SK-N-DZ (cell line): ENCODE results near the gene TMEM184B.
"Not testable (repeated sequence)": the region's sequence is repeated elsewhere in the genome, so short reads cannot be mapped to it uniquely, and the experiment has no call there.

Experiments used
- DNase-seq: peaks from one replicate; pipeline ENCODE4 v3.0.0-alpha.2; 2015; ENCODE audit warnings: low spot score

The TMEM184B gene

DNA sequence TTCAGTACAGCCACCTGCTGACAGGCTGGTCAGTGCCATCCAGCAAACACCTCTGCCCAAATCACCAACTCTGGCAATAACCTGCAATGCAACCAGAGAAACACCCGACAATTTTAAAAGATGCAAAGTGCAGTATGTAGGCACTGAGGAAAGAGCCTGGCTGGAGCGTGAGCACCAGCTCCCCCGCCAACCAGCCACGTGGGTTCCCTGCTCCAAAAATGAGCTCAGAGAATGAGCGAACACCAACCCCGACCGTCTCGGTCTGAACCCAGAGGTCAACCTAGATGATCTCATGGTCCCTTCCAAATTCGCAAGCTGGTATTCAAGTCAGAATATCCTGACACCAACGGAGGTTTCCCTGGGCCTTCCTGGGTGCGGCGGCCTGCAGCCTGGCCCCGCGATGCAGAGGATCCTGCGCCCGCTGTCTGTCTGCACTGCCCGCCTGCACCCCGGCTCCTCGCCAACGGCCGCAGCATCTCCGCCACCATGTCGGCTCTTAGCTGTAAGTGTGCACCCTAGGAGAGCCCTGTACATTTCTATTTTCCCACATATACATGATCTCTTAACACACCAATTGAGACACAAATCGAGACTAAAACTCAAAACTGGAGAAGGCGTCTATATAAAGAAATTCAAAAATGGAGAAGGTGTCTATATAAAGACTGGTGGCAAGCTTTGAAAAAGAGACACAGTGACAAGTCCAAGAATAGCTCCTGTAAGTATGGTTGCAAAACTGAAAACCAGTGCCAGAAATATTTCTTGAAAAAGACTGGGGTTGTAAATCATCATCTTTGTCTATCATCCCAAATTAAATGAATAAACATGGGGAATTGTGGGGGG, 22.8 kb downstream of the TMEM184B start:
- no peak for DNase-seq

DNA sequence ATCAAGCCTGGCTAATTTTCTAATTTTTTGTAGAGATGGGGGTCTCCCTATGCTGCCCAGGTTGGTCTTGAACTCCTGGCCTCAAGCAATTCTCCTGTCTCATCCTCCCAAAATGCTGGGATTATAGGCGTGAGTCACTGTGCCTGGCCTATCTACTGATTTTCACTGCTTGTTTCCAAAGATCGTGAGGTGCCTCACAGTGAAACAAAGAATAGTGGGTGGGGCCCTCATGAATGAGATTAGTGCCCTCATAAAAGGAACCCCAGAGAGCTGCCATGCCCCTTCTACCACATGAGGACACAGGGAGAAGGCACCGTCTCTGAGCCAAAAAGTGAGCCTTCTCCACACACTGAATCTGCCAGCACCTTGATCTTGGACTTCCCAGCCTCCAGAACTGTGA, 23.5 kb downstream of the TMEM184B start:
- no peak for DNase-seq

DNA sequence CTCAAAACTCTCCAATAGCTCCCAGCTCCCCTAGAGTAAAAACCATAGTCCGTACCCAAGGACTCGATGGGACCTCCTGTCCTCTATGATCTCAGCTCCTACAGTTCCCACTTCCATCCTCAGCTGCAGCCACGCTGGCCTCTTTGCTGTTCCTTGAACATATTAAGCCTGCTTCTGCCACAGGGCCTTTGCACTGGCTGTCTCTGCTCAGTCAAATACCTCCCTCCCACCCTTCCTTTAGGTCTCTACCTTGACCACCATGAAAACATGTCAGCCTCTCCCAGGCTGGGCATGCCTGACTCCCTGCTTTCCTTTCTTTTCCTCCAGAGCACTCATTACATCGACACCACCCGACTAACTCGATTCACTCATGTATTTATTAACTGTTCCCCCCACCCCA, 24.5 kb downstream of the TMEM184B start:
- DNase-seq, result no peak

DNA sequence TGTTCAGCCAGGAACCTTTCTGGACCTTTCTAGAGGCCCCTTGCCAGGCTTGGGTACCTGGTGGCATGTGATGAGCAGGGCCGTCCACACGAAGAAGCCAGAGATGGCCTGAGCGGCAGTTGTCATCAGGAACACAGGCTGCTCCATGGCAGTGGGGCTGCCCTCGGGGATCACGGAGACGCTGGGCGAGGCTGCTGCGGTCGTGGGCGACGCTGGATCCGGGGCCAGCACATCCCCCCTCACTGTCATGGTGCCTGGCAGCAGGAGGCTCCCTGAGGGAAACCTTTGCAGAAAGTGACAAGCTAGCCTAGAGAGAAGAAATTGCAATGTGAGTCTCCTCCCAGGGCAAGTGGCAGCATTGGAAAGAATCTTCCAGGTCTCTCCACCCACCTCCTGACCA, 25.1 kb downstream of the TMEM184B start:
- no peak for DNase-seq

DNA sequence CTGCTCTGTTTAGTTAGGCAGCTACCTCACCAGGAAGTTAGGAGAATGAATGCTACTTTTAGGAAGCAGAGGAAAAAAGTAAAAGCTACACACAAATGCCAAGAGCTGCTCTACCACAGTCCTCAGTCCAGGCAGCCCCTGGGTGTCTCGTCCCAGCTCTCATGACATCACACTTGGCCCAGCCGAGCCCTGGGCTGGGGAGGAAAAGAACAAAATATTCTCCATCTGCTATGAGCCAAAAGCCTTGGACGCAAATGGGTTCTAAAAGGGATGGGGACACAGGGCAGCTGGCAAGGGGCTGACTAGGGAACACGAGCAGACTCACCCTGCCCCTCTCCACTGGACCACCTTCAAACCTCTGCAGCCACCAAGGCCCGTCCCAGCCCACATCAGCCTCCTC, 26.1 kb downstream of the TMEM184B start:
- no peak for DNase-seq

DNA sequence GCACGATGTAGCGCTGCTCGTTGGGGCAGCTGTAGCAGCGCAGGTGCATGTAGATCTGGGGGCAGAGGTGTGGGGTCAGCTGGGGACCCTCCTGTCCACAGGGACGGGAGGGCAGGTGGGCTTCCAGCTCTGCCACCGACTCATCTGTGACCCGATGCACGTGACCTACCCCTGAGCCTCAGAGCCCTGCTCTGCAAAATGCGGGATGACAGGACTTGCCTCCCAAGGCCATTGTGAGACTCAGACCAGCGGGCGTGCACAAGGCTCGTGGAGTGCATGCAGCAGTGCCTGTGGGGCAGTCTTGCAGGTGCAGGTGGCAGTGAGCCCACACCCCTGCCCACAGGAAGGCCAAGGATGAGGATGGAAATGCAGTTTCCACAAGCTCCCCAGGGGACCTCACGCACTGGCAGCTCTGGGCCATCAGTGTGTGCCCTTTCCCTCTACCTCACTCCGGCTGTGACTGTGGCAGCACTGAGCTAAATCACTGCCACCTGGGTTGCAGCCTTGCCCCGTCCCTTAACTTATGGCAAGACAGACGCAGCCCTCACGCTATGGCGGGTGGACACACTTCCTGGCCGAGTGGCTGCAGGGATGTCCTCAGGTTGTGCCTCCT, 26.7 kb downstream of the TMEM184B start:
- no peak for DNase-seq

DNA sequence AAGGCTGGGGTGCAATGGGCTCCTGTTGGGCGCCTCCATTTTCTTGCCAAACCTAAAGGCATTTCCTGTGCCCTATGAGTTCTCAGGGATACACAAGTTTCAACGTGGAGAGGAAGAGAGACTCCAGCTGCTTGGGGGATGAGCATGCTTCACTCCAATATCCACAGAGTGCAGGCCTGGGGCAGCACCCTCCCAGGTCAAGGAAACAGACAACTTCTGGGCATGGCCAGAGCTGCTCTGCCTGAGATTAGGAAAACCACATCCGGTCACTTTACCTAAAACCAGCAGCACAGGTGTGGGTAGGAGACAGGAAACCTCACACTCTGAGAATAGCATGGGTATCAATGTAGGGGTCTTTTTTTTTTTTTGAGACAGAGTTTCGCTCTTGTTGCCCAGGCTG, 28.7 kb downstream of the TMEM184B start:
- DNase-seq, result no peak

DNA sequence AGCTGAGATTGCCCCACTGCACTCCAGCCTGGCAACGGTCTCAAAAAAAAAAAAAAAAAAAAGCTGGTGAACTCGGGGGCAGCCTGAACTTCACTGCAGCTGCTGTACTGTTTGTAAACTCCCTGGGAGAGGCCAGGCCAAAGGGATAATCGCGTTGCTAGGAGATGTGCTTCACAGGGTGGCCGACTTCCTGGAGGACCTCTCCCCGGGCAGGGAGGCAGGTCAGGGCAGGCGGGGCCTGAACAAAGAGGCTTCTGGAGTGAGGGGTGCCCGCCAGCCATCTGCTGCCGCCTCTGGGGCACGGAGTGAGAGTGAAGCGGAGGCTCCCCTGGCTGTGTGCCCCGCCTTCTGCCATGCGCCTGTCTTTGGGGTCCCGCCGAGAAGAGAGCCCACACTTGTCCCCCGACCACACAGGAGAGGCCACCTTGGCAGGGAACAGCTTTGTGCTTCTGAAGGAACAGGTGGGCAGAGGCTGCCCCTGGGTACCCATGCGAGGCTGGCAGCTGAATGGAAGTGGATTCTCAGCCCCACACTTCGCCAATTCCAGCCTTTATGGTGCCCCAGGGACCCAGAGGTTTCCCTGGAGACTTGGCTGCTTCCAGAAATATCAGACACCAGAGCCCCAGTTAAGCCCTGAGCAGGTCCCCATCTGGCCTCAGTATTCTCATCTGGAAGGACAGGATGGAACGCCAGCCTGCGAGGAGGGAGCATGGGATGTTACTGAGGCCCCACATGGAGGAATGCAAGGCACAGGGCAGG, 29.6 kb downstream of the TMEM184B start:
- DNase-seq, result no peak

DNA sequence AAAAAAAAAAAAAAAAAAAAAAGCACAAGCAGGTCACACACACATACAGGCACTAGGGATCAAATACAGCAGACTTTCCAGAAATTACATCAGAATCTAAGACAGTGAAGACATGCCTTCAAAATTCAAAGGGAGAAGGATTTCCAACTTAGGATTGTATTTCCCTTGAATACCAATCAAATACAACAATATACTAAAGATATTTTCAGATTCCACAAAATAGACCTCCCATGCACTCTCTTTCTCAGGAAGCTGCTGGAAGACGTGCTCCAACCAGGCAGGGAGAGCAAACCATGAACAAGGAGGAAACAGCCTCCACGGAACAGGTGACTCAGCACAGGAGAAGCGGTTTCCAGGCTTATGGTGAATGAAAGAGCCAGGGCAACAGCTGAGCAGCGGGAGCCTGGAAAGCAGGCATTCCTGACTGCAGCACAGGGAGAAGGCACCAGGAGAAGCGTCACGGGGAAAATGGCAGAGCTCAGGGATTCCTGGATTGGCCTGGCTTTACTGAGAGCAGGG, 32.0 kb downstream of the TMEM184B start:
- DNase-seq, result no peak

DNA sequence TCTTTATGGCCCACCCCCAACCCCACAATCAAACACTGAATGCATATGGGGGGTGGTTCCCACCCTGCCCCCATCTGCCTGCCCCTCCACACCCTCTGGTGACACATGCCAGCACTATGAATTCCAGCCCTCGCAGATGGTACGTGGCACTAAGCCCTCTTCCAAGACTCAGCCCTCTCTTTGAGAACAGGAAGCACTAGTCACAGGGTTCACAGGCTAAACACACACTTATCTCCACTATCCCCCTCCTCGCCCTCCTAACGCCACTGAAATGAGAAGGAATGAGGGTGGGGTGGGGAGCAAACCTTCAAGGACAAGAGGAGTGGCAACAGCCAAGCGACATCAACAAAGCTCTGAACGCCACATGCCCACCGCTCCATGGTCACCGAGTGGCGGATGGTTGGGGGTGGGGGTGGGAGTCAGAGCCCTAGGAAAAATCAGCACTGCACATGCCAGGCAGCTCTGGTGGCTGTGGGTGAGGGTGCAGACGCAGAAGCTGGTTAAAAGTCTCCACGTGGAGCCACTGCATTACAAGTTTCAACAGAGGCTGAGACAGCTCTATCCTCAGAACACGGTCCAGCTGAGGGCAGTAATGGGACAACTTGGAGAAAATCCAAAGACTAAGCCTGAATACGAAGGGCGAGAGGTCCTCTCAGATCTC, 33.6 kb downstream of the TMEM184B start:
- no peak for DNase-seq

DNA sequence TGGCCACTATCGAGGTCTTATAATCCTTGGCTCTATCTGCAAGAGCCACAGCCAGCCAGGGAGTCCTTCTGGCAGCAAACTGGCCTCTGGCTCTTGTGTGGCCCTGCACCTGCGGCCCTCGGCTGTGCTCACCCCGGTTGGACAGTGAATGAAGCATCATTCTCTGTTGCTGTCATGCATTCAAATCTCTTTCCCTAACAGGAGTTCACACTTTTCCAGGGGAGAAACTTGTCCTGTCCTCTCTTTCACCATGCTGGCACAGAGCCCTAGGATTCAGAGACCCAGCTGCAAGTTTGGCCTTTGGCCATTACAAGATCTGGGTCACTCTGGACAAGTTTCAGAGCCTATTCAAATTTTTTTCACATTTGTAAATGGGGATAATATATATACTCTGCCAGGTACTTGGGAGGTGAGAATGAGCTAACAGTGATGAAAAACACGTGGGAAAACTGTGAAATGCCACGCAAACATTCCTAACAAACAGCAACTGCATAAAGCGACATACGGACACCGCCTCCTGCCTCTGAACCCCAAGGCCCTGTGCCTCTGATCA, 34.2 kb downstream of the TMEM184B start:
- DNase-seq, result no peak

DNA sequence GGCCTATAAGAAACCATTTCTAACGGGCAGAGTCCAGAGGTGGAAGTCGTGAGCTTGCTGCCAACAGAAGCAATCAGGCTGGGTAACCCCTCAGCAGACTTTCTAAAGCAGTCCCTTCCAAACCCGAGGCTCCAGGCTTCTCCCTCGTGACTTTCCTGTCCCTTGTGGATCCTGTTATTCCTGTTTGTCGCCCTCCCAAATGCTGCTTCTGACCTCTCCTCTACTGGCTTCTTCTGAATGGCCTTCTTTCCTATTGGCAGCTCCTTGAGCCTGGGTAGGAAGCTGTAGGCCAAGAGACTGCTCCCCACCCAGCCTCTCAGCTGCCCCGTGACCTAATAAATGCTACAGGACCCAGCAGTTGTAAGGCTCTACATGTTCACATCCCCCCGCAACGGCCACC, 36.0 kb downstream of the TMEM184B start:
- DNase-seq, result no peak

DNA sequence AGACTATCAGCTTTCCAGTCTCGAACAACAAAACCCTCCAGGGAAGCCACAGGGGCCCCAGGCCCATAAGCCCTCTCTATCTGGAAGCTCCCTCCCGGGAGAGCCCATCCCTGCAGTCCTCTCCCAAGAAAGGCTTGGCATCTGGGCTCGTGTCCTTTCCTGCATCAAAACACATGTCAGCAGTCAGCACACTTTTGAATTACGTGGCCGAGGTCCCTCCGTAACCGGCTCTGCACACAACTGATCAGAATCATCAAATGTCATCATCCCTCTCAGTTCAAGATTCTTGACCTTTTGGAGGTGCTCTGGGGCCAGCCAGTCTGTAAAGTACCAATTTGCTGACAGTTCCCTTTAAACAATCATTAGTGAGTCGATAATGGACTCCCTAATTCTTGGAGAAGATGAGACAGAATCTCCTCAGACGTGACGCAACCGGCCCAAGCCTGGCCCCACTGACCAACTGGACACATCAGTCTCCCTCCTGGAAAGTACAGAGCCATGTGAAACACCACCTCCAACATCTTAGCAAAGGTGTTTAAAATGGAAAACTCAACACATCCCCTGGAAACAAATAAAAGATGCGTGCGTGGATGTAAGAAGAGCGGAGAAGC, 37.5 kb downstream of the TMEM184B start:
- no peak for DNase-seq

DNA sequence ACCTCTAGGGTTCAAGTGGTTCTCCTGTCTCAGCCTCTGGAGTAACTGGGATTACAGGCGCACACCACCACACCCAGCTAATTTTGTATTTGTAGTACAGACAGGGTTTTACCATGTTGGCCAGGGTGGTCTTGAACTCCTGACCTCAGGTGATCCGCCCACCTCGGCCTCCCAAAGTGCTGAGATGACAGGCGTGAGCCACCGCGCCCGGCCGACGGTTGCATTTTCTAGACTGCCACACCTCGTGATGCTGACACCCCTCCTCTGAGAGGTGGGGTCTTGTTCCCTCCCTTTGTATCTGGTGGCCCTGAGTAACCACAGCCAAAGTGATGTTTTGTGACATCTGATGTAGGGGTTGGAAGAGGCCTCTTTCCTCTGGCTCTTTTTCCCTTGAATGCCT, 39.0 kb downstream of the TMEM184B start:
- not testable (repeated sequence) for DNase-seq

DNA sequence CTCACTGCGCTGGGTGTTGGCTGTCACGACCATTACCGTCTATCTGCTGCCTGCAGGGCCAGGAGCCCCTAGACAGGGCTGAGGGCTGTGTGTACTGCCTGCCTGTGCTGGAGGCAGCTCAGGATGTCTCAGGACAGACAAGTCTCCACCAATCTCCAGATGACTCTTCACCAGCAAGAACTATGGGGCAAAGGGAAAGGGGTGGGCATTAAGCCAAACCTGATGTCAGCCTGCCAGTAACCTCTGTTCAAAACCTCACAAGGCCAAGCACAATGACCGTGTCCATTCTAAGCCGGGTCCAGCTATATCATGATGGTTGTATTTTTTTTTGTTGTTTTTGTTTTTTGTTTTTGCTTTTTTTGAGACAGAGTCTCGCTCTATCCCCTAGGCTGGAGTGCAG, 39.4 kb downstream of the TMEM184B start:
- DNase-seq, result no peak

DNA sequence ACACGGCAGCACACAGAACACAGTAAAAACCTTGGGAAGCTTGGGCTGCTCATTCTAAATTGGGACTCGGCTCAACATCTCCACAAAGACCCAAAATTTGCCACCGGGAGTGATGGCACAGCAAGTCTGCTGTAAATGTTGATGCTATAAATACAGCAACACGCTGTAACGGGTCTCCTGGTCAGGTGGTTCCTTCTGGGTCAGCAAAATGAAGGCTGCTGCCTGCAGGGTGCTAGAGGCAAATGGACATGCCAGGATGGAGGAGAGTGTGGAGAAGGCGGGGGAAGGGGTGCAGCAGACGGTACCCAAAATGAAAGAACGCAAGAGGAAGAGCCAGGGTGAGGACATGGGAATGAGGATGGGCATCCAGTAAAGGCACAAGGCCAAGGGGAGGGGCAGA, 40.6 kb downstream of the TMEM184B start:
- DNase-seq, result no peak

DNA sequence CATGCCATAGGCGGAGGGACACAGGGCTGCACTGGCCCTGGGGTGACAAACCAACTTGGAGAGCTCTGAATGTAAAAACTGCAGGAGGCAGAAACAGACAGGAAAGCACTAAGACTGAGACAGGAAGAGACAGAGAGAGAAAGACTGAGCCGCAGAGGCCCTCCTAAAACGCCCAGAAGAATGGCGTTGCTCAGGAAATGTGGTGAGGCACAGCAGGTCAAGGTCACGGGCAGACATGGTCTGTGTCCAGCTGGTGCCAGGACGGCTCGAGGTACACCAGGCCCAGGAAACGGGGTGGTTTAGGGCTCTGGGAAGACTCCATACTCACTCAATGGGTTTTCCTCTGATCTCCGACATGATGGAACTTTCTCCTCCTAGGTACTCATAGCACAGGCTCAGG, 41.9 kb downstream of the TMEM184B start:
- DNase-seq, result no peak

DNA sequence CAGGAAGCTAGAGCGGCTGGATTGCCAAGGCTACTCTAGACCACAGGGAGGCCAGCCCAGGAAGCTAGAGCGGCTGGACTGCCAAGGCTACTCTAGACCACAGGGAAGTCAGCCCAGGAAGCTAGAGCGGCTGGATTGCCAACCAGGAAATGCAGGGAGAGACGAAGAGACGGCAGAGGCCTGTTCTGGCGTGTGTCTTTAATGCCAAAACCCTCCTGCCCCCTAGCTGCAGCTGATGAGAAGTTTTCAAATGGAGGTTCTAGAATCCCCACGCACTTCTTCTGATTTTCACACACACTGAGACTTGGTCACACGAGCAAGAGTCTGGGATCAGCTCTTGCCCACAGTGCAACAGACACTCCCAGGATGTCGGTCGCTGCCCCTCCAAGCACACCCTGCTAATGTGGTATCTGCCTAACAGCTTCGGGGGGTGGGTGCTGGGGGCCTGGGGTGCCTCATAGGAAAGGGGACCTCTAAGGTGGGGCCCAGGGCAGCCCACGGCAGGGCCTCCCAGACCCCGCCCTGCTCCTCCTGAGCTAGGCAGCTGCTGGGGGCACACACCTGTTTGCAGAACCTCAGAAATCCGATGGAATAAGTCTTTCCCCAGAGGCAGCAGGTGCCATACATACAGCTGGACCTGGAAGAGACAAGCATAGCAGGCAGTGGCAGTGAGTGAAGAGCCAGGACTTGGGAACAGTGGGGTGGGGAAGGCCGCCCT, 42.5 kb downstream of the TMEM184B start:
- DNase-seq, result no peak

DNA sequence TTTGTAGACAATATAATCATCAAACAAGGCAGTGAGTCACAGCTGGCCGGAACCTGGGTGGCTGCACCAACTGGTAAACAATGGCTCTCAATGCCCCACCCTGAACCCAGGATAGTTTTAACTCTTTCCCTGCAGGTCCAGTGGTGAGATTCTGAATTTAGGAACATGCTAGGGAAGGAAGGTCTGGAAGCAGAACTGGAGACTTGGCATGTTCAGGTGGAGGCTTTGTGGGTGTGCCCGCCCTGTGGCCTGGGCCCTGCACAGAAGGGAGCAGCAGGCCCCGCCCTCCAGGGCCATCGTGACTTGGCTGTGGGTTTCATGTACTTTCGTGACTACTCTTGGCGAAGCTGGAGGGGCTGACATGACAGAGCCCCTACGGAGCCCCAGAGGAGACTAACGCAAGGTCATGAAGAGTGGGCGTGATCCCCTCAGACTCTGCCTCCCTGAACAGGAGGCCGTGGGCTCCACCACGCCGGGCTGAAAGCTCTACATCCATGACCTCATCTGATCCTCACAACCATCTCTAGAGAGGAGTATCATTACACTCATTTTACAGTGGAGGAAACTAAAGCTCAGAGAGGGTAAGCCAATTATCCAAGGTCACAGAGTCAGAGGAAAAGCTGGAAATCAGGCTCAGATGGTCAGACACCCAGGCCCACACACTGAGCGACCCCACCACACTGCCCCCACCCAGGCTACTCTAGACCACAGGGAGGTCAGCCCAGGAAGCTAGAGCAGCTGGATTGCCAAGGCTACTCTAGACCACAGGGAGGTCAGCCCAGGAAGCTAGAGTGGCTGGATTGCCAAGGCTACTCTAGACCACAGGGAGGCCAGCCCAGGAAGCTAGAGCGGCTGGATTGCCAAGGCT, 43.7 kb downstream of the TMEM184B start:
- no peak for DNase-seq
